WERI-Rb-1 (cell line): ENCODE results near the gene MYL5.
"Not testable (repeated sequence)": the region's sequence is repeated elsewhere in the genome, so short reads cannot be mapped to it uniquely, and the experiment has no call there.

ENCODE experiments used
- DNase-seq: peaks from one replicate; pipeline ENCODE4 v3.0.0-alpha.2; 2020
- H3K27ac ChIP-seq: fragments of 250-450 bp; sonication (Bioruptor Pico); 2 replicates; pipeline ENCODE4 v1.5.1; 2020; ENCODE audit warnings: mild to moderate bottlenecking, moderate library complexity
- H3K27me3 ChIP-seq: fragments of 250-450 bp; sonication (Bioruptor Pico); 2 replicates; pipeline ENCODE4 v1.5.1; 2021; ENCODE audit warnings: mild to moderate bottlenecking, low read depth, moderate library complexity; ENCODE audit not compliant: insufficient read depth, severe bottlenecking
- H3K36me3 ChIP-seq: fragments of 250-450 bp; sonication (Bioruptor Pico); 2 replicates; pipeline ENCODE4 v1.5.1; 2020; ENCODE audit warnings: mild to moderate bottlenecking, moderate library complexity
- H3K4me3 ChIP-seq: 2 replicates; pipeline ENCODE4 v1.5.1; 2011; ENCODE audit warnings: low read depth, mild to moderate bottlenecking, control low read depth, low read length
- H3K9me3 ChIP-seq: fragments of 250-450 bp; sonication (Bioruptor Pico); 2 replicates; pipeline ENCODE4 v1.5.1; 2021; ENCODE audit warnings: mild to moderate bottlenecking, moderate library complexity; ENCODE audit not compliant: severe bottlenecking
- CTCF ChIP-seq: IDR thresholded peaks from 2 replicates; pipeline ENCODE4 v1.5.1; 2011; ENCODE audit warnings: low read depth, mild to moderate bottlenecking, control low read depth, inconsistent platforms, low read length

Gene MYL5

GRCh38 chr4:666822-667544 is 7.4 kb upstream of the MYL5 start:
- no peak for TF ChIP-seq CTCF
- no peak for DNase-seq

GRCh38 chr4:667545-667925 is 6.8 kb upstream of the MYL5 start:
- no peaks in the 10 kb centered on the region for H3K9me3 ChIP-seq
- peaks cover 26% of the 10 kb centered on the region for H3K36me3 ChIP-seq
- no peak for DNase-seq
- no peak for TF ChIP-seq CTCF
- H3K4me3 ChIP-seq: no peak overlapping the region
- no peak overlapping the region for H3K27ac ChIP-seq
- no peaks in the 10 kb centered on the region for H3K27me3 ChIP-seq

More at GRCh38 chr4:666822-667544, 7.4 kb upstream of the MYL5 start:
- Histone ChIP-seq H3K4me3 (no peak overlapping the region), H3K9me3 (no peaks in the 10 kb centered on the region), H3K27ac (no peak overlapping the region), H3K27me3 (no peaks in the 10 kb centered on the region), H3K36me3 (peaks cover 21% of the 10 kb centered on the region)

GRCh38 chr4:668219-668618 is 6.1 kb upstream of the MYL5 start:
- H3K27ac ChIP-seq, H3K4me3 ChIP-seq, DNase-seq, H3K27me3 ChIP-seq, H3K9me3 ChIP-seq: not testable (repeated sequence)
- peaks cover 33% of the 10 kb centered on the region for H3K36me3 ChIP-seq

GRCh38 chr4:669806-670559 is 4.4 kb upstream of the MYL5 start:
- peak; percentile 92 for DNase-seq
- Histone ChIP-seq H3K27ac (0 out of 2 replicates have a peak overlapping the region, but pooled peaks have one; percentile 18), H3K36me3 (peaks cover 33% of the 10 kb centered on the region)
- H3K27me3 ChIP-seq, H3K9me3 ChIP-seq, H3K4me3 ChIP-seq: not testable (repeated sequence)

- no peak for DNase-seq
- no peak for TF ChIP-seq CTCF
- H3K27ac ChIP-seq: no peak overlapping the region
- H3K4me3 ChIP-seq: no peak overlapping the region
- peaks cover 30% of the 10 kb centered on the region for H3K36me3 ChIP-seq
- no peaks in the 10 kb centered on the region for H3K9me3 ChIP-seq
- H3K27me3 ChIP-seq: no peaks in the 10 kb centered on the region
These were observed 2.6 kb upstream of the MYL5 start for GRCh38 chr4:671769-672168.

- DNase-seq: no peak
- no peak for TF ChIP-seq CTCF
- peak overlapping the region; percentile 64 for H3K27ac ChIP-seq
- H3K27me3 ChIP-seq: no peaks in the 10 kb centered on the region
- H3K4me3 ChIP-seq: peak overlapping the region; percentile 57
- H3K9me3 ChIP-seq: no peaks in the 10 kb centered on the region
- H3K36me3 ChIP-seq: peaks cover 30% of the 10 kb centered on the region
These were observed 822 bp upstream of the MYL5 start for GRCh38 chr4:673349-674091.
